Retinal pigment epithelial cell (primary cell): ENCODE data around the gene ZNF467.

Experiments
- DNase-seq: peaks from one replicate; pipeline ENCODE4 v3.0.0-alpha.2; 2010; ENCODE audit warnings: low read depth
- H3K4me3 ChIP-seq: 2 replicates; pipeline ENCODE4 v1.5.1; 2011; ENCODE audit warnings: mild to moderate bottlenecking, low read length, control low read depth, moderate library complexity
- TF ChIP-seq, protein P1 (sequence below): conservative IDR thresholded peaks from 2 replicates; pipeline ENCODE4 v1.5.1; 2011; ENCODE audit warnings: low read depth, low read length, control low read depth, inconsistent platforms

The ZNF467 gene

DNA sequence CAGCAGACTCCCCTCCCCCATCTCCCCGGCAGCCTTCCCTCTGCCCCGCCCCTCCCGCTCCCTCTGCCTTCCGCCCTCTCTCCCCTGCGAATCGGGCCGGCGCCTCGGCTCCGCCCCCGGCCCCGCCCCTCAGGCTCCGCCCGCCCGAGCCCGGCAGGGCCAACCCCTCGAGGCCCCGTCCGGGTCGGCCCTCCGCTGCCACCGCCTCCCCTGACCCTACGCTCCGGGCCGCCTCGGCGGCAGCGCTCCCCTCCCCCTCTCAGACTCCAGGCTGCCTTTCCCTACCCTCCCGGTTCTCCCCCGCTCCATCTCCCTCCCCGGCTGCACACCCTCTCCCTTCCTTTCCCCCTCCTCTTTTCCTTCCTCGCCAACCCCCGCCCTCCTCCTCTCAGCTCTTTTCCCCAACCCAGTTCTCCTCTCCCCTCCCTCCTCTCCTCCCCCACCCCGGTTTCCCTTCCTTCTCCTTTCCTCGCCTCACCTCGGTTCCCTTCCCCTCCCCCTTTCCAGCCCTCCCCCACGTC lies 1.6 kb downstream of the ZNF467 start:
- DNase-seq = peak; percentile 27
- TF ChIP-seq, protein P1, sequence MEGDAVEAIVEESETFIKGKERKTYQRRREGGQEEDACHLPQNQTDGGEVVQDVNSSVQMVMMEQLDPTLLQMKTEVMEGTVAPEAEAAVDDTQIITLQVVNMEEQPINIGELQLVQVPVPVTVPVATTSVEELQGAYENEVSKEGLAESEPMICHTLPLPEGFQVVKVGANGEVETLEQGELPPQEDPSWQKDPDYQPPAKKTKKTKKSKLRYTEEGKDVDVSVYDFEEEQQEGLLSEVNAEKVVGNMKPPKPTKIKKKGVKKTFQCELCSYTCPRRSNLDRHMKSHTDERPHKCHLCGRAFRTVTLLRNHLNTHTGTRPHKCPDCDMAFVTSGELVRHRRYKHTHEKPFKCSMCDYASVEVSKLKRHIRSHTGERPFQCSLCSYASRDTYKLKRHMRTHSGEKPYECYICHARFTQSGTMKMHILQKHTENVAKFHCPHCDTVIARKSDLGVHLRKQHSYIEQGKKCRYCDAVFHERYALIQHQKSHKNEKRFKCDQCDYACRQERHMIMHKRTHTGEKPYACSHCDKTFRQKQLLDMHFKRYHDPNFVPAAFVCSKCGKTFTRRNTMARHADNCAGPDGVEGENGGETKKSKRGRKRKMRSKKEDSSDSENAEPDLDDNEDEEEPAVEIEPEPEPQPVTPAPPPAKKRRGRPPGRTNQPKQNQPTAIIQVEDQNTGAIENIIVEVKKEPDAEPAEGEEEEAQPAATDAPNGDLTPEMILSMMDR = no peak
- peak overlapping the region; percentile 60 for H3K4me3 ChIP-seq

DNA sequence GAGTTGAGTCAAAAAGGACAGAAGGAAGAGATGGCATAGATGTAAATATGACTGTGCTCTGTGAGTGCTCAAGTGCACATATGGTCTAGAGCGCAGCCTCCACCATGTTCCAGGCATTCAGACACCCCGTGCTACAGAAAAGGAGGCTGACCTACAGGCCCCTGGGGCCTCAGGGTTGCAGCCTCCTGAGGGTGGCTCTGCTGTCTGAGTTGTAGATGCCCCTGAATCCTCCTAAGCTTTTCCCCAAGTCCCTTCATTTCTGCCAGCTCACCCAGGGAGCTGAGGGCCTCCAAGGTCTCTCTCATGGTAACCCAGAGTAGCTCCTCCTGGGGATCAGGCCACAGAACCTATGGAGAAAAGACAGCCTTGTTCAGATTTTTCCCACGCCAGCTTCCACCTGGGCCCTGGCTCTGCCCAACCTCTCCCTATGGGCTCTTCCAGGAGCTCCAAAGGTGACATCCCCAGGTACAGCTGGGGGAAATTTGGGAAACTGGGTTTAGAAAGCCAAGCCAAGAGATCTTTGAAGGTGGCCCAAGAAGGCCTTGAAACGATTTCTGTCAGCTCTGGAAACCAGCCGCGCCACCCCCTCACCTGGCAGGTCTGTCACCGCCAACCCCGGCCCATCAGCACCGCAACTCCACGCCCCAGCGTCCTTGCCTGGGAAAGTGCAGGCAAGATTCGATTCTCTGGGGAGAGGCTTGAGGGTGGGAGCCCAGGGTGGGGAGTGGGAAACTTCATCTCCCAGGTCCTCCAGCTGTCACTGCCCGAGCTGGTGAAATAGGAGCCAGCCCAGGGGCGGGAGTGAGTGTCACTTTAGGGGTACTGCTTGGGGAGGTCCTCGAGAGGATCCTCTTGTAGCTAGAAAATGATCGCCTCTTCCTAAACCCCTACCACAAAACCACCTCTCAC lies 2.4 kb downstream of the ZNF467 start:
- TF ChIP-seq, protein P1 = no peak
- H3K4me3 ChIP-seq = peak overlapping the region; percentile 38
- no peak for DNase-seq

- TF ChIP-seq, protein P1 = no peak
- no peak for DNase-seq
- H3K4me3 ChIP-seq = no peak overlapping the region
These were observed 3.5 kb downstream of the ZNF467 start for GRCh38 chr7:149769915-149770314.

DNA sequence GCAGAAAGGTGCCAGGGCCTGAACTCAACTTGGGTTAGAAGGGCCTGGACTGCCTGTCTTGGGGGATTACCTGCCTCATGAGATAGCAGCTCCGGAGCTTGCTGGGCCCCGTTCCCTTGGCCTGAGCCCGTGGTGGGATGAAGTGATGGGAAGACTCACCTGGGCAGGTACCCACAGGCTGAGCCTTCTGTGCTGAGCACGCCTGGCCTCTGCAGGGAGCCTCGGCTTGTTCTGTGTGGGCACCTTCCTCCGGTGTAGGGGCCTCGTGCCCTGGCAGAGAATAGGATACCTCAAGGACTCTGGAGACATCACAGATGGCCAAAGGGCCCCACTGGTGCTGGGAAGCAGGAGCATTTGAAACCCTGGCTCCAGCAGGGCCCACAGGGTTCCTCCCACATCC lies 4.5 kb downstream of the ZNF467 start:
- TF ChIP-seq, protein P1 = no peak
- DNase-seq = no peak
- no peak overlapping the region for H3K4me3 ChIP-seq

GRCh38 chr7:149767068-149767467 lies 6.3 kb downstream of the ZNF467 start:
- TF ChIP-seq, protein P1 = no peak
- no peak overlapping the region for H3K4me3 ChIP-seq
- DNase-seq = no peak

DNA sequence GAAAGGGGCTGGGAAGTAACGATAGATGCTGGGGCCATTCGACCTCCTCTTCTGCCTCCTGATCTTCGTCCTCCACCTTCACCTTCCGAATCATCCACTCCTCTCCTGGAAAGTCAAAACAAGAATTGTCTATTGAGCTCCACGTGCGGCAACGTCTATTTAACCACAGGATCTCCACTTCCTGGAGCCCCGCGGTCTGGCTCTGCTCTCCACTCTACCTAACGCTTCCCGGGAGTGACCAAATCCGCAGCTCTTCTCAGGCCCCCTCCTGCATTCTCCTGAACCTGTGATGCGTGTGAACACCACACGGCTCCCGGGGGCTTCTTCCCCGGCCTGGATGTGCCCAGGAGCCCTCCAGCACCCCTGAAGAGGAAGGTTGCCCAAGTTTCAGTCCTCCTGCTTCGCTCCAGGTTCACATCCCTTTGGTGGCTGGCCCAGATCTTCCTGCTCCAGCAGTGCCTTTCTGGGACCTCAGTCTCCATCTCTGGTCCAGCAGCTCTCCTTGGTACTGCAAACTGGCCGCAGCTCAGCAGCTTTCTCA lies 7.2 kb downstream of the ZNF467 start:
- DNase-seq = no peak
- TF ChIP-seq, protein P1 = no peak

More for the DNA sequence above, 7.2 kb downstream of the ZNF467 start:
- no peak overlapping the region for H3K4me3 ChIP-seq
